B cell (primary cell): ENCODE measurements around the gene PPP6R3.

Experiments used
- CTCF ChIP-seq: fragments of 200-600 bp; IDR thresholded peaks from one replicate; pipeline ENCODE4 v1.8.0; 2022; ENCODE audit warnings: antibody characterized with exemption, mild to moderate bottlenecking
- EZH2 ChIP-seq: IDR thresholded peaks from 2 replicates; pipeline ENCODE4 v1.6.1; 2012; ENCODE audit warnings: borderline replicate concordance, low read depth, mild to moderate bottlenecking, moderate library complexity, low read length; ENCODE audit not compliant: insufficient read depth, poor library complexity, severe bottlenecking

- TF ChIP-seq EZH2 (no peak), CTCF (no peak)
Measured at GRCh38 chr11:68660066-68660810, 199.7 kb downstream of the PPP6R3 start.
